Measurements from ENCODE around the gene DOK3.

DNA sequence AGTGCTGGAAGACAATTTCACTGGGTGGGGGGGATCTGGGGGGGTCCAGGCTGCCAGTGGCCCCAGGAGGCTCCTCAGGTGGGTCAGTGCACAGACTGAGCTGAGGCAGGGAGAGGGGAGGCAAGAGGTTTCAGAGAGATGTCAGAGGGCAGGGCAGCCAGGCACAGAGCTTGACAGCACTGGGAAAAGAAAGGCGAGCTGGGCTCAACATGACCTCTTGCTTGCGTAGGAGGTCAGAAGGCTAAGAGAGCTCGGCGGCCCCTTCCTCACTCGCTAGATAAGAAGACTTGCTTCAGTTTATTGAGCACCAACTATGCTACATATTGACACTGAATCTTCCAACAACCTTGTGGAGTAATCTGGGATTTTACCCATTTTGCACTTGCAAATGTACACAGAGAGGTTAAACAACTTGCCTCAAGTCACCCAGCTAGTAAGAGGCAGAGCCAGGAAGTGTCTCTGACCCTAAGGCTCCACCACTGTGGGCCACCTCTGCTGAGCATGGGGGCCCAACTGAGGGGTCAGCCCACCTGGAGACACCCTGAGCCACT is 15.8 kb downstream of the DOK3 start:
- no peak for TF ChIP-seq POLR2AphosphoS5 (IDR thresholded peaks at IDR 0.05)
- TF ChIP-seq, protein P1, sequence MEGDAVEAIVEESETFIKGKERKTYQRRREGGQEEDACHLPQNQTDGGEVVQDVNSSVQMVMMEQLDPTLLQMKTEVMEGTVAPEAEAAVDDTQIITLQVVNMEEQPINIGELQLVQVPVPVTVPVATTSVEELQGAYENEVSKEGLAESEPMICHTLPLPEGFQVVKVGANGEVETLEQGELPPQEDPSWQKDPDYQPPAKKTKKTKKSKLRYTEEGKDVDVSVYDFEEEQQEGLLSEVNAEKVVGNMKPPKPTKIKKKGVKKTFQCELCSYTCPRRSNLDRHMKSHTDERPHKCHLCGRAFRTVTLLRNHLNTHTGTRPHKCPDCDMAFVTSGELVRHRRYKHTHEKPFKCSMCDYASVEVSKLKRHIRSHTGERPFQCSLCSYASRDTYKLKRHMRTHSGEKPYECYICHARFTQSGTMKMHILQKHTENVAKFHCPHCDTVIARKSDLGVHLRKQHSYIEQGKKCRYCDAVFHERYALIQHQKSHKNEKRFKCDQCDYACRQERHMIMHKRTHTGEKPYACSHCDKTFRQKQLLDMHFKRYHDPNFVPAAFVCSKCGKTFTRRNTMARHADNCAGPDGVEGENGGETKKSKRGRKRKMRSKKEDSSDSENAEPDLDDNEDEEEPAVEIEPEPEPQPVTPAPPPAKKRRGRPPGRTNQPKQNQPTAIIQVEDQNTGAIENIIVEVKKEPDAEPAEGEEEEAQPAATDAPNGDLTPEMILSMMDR (IDR thresholded peaks at IDR 0.05): no peak
